ENCODE measurements around the gene MAP3K15. TPM values are rescaled to one million over a fixed set of nuclear protein-coding genes. Genes with fewer than 3 reads are reported as not detected.

MAP3K15 gene
- total and polyA plus RNA-seq, 2 of the 13 experiments (the other 11 are each of a cell fraction or from before 2014, with no cell fraction given), result 3.9 to 6.4 TPM

GRCh38 chrX:19541196-19541595, 25.9 kb upstream of the MAP3K15 start (continued):
- TF ChIP-seq ZNF773 (CRISPR knock-in tag; IDR thresholded peaks at IDR 0.05; ENCODE audit: borderline replicate concordance), result no peak
- no peak for TF ChIP-seq ZNF547 (CRISPR knock-in tag; IDR thresholded peaks at IDR 0.05)
- no peak for TF ChIP-seq ZNF143 (CRISPR knock-in tag; IDR thresholded peaks at IDR 0.05)
- no peak for TF ChIP-seq HNF1A (IDR thresholded peaks at IDR 0.05; ENCODE audit: low read depth)
- no peak for TF ChIP-seq HNF1A (CRISPR knock-in tag; IDR thresholded peaks at IDR 0.05; ENCODE audit: borderline replicate concordance)
- no peak for TF ChIP-seq ZSCAN12 (CRISPR knock-in tag; IDR thresholded peaks at IDR 0.05)
- no peak for TF ChIP-seq DBP (CRISPR knock-in tag; IDR thresholded peaks at IDR 0.05; ENCODE audit: not compliant biosample characterization)
- TF ChIP-seq ZBTB26 (CRISPR knock-in tag; IDR thresholded peaks at IDR 0.05; ENCODE audit: borderline replicate concordance), result no peak
- TF ChIP-seq MTF2 (CRISPR knock-in tag; IDR thresholded peaks at IDR 0.05; ENCODE audit: borderline replicate concordance), result no peak
- TF ChIP-seq ZNF382 (CRISPR knock-in tag; IDR thresholded peaks at IDR 0.05; ENCODE audit: borderline replicate concordance), result no peak
- TF ChIP-seq ARID3A (IDR thresholded peaks at IDR 0.05; ENCODE audit: low read depth, low read length), result no peak
- TF ChIP-seq ZSCAN9 (CRISPR knock-in tag; IDR thresholded peaks at IDR 0.05; ENCODE audit: borderline replicate concordance), result no peak
- no peak for TF ChIP-seq ZNF816 (CRISPR knock-in tag; IDR thresholded peaks at IDR 0.05; ENCODE audit: borderline replicate concordance)
- no peak for TF ChIP-seq ZNF558 (CRISPR knock-in tag; IDR thresholded peaks at IDR 0.05; ENCODE audit: borderline replicate concordance)
